H1 (cell line): ENCODE measurements around the gene RUNX1. TPM values are rescaled to one million over a fixed set of nuclear protein-coding genes. Genes with fewer than 3 reads are reported as not detected.

Experiments used
- CTCF ChIA-PET: fragments of 300-600 bp; sonication (Branson Sonifier 250); formaldehyde crosslinking; loops from one replicate; lab custom pipeline; 2021; ENCODE audit not compliant: partially characterized antibody; lab: Charles Lee
- POLR2A ChIA-PET: fragments of 300-600 bp; sonication (Branson Sonifier 250); formaldehyde crosslinking; loops from one replicate; lab custom pipeline; 2021; ENCODE audit warnings: inconsistent platforms; ENCODE audit not compliant: partially characterized antibody; lab: Charles Lee
- DNase-seq, 2 experiments: peaks; one replicate each; pipeline versions ENCODE4 v3.0.0 to v3.0.0-alpha.2; 2010 to 2022; ENCODE audit warnings: low spot score in 2 of 2, low read depth in 1 of 2, mixed read lengths in 1 of 2
- FAIRE-seq: peaks from 2 replicates; lab custom pipeline; 2011; peaks lifted over from hg19 to GRCh38; lab: Jason Lieb, UNC
- H2AFZ ChIP-seq: 2 replicates; pipeline ENCODE4 v1.8.1; 2012; ENCODE audit warnings: low read length, inconsistent platforms
- H2AK5ac ChIP-seq: 2 replicates; pipeline ENCODE4 v1.6.1; 2013; ENCODE audit warnings: low read depth, low read length
- H2BK120ac ChIP-seq: replicated peaks from 2 replicates; pipeline ENCODE3; 2013; ENCODE audit warnings: low read depth, low read length, inconsistent platforms
- H2BK12ac ChIP-seq: 2 replicates; pipeline ENCODE4 v1.6.1; 2013; ENCODE audit warnings: low read depth, low read length
- H2BK15ac ChIP-seq: 2 replicates; pipeline ENCODE4 v1.6.1; 2013; ENCODE audit warnings: low read length
- H2BK20ac ChIP-seq: 2 replicates; pipeline ENCODE4 v1.6.1; 2013; ENCODE audit warnings: low read length
- H2BK5ac ChIP-seq: 2 replicates; pipeline ENCODE4 v1.6.1; 2013; ENCODE audit warnings: low read depth, low read length
- H3K14ac ChIP-seq: 2 replicates; pipeline ENCODE4 v1.6.1; 2013; ENCODE audit warnings: inconsistent platforms; ENCODE audit not compliant: insufficient read length
- H3K18ac ChIP-seq: 2 replicates; pipeline ENCODE4 v1.6.1; 2013; ENCODE audit warnings: low read length; ENCODE audit errors: extremely low read depth
- H3K23ac ChIP-seq: 2 replicates; pipeline ENCODE4 v1.6.1; 2013; ENCODE audit warnings: inconsistent platforms; ENCODE audit not compliant: insufficient read length
- H3K23me2 ChIP-seq: 2 replicates; pipeline ENCODE4 v1.6.1; 2013; ENCODE audit warnings: low read depth, low read length
- H3K27ac ChIP-seq: 2 replicates; pipeline ENCODE4 v1.6.1; 2011; ENCODE audit warnings: low read depth, low read length, inconsistent platforms
- H3K27me3 ChIP-seq, 4 experiments: replicated peaks in 1 of 4; 1 replicate in 1 of 4; 2 replicates in 3 of 4; pipeline versions ENCODE4 v1.6.1 to v1.8.1; 2011 to 2013; ENCODE audit warnings: low read length in 3 of 4, mild to moderate bottlenecking in 3 of 4, inconsistent platforms in 2 of 4, mixed read lengths in 2 of 4, moderate library complexity in 1 of 4; ENCODE audit not compliant: control insufficient read depth in 3 of 4, insufficient read depth in 3 of 4; ENCODE audit errors: extremely low read depth in 1 of 4
- H3K36me3 ChIP-seq, 4 experiments: 2 replicates each; pipeline versions ENCODE4 v1.6.1 to v1.8.1; 2011 to 2013; ENCODE audit warnings: mild to moderate bottlenecking in 4 of 4, low read length in 3 of 4, moderate library complexity in 2 of 4, control low read depth in 1 of 4, inconsistent platforms in 1 of 4; ENCODE audit not compliant: insufficient read depth in 4 of 4, control insufficient read depth in 2 of 4
- H3K4ac ChIP-seq: replicated peaks from 2 replicates; pipeline ENCODE3; 2013; ENCODE audit warnings: low read length, low read depth, mixed read lengths, inconsistent platforms; ENCODE audit not compliant: insufficient read length
- H3K4me1 ChIP-seq, 4 experiments: replicated peaks in 1 of 4; 1 replicate in 1 of 4; 2 replicates in 3 of 4; pipeline versions ENCODE4 v1.6.1 to v1.8.1; 2011 to 2013; ENCODE audit warnings: low read length in 3 of 4, inconsistent platforms in 2 of 4, mixed read lengths in 1 of 4; ENCODE audit not compliant: insufficient read depth in 4 of 4, control insufficient read depth in 3 of 4
- H3K4me2 ChIP-seq, 2 experiments: 2 replicates each; pipeline versions ENCODE4 v1.6.1 to v1.8.1; 2011 to 2013; ENCODE audit warnings: low read depth in 2 of 2, low read length in 2 of 2, control low read depth in 1 of 2, inconsistent platforms in 1 of 2, mild to moderate bottlenecking in 1 of 2; ENCODE audit not compliant: insufficient read depth in 1 of 2
- H3K4me3 ChIP-seq, 4 experiments: fragments of 200-600, 300-600 bp in 1 of 4; sonication (generic), shearing (Covaris generic), sonication (Bioruptor Twin) in 1 of 4; 2 replicates each; pipeline versions ENCODE4 v1.5.1 to v1.8.1; 2011 to 2016; ENCODE audit warnings: low read length in 4 of 4, low read depth in 3 of 4, control low read depth in 2 of 4, inconsistent platforms in 2 of 4, mild to moderate bottlenecking in 2 of 4, mixed read lengths in 1 of 4, moderate library complexity in 1 of 4; ENCODE audit not compliant: insufficient read depth in 2 of 4; ENCODE audit errors: extremely low read depth in 1 of 4
- H3K56ac ChIP-seq: replicated peaks from 2 replicates; pipeline ENCODE3; 2013; ENCODE audit warnings: low read depth, mild to moderate bottlenecking, mixed read lengths, low read length, inconsistent platforms; ENCODE audit not compliant: insufficient read length
- H3K79me1 ChIP-seq: 2 replicates; pipeline ENCODE4 v1.6.1; 2013; ENCODE audit warnings: low read depth, low read length, control low read depth
- H3K79me2 ChIP-seq, 2 experiments: 2 replicates each; pipeline versions ENCODE4 v1.6.1 to v1.8.1; 2012 to 2013; ENCODE audit warnings: low read length in 2 of 2, mild to moderate bottlenecking in 2 of 2, inconsistent platforms in 1 of 2; ENCODE audit not compliant: insufficient read depth in 2 of 2, control insufficient read depth in 1 of 2
- H3K9ac ChIP-seq, 4 experiments: replicated peaks in 1 of 4; 1 replicate in 1 of 4; 2 replicates in 3 of 4; pipeline versions ENCODE4 v1.6.1 to v1.8.1; 2011 to 2013; ENCODE audit warnings: low read depth in 3 of 4, low read length in 3 of 4, control low read depth in 2 of 4, mild to moderate bottlenecking in 2 of 4, moderate library complexity in 2 of 4, inconsistent platforms in 1 of 4; ENCODE audit errors: extremely low read depth in 1 of 4
- H3K9me3 ChIP-seq, 2 experiments: 2 replicates each; pipeline versions ENCODE4 v1.6.1 to v1.8.1; 2012 to 2013; ENCODE audit warnings: mild to moderate bottlenecking in 2 of 2, moderate library complexity in 2 of 2, control low read depth in 1 of 2, inconsistent platforms in 1 of 2, low read depth in 1 of 2, low read length in 1 of 2, mixed read lengths in 1 of 2; ENCODE audit not compliant: insufficient read depth in 2 of 2
- H4K20me1 ChIP-seq, 2 experiments: replicated peaks in 1 of 2; 2 replicates each; pipeline versions ENCODE3 to v1.8.1; 2011 to 2013; ENCODE audit warnings: inconsistent platforms in 2 of 2, low read length in 2 of 2, mild to moderate bottlenecking in 1 of 2; ENCODE audit not compliant: insufficient read depth in 2 of 2, control insufficient read depth in 1 of 2
- H4K5ac ChIP-seq: 2 replicates; pipeline ENCODE4 v1.6.1; 2013; ENCODE audit warnings: low read length, low read depth, mixed read lengths, inconsistent platforms; ENCODE audit not compliant: insufficient read length
- H4K8ac ChIP-seq: 2 replicates; pipeline ENCODE4 v1.8.0; 2013; ENCODE audit warnings: mild to moderate bottlenecking, moderate library complexity, low read length, inconsistent platforms; ENCODE audit not compliant: insufficient read depth; ENCODE audit errors: extremely low read depth
- H4K91ac ChIP-seq: replicated peaks from 2 replicates; pipeline ENCODE3; 2013; ENCODE audit warnings: low read length, mixed read lengths, inconsistent platforms; ENCODE audit not compliant: insufficient read length
- ATF3 ChIP-seq: IDR thresholded peaks from 2 replicates; pipeline ENCODE4 v1.6.1; 2011; ENCODE audit warnings: low read depth, mild to moderate bottlenecking, low read length; ENCODE audit not compliant: insufficient read depth
- BRCA1 ChIP-seq: IDR thresholded peaks from 2 replicates; pipeline ENCODE4 v1.6.1; 2012; ENCODE audit warnings: low read depth, low read length, improper control_type of control experiment
- CBX5 ChIP-seq: fragments of 300-800, 300-1000 bp; sonication (generic); IDR thresholded peaks from 2 replicates; pipeline ENCODE4 v1.7.1; 2016; ENCODE audit warnings: antibody characterized with exemption, low read length, low read depth
- CHD1 ChIP-seq: IDR thresholded peaks from 2 replicates; pipeline ENCODE4 v1.6.1; 2012; ENCODE audit warnings: low read depth, low read length, improper control_type of control experiment
- CREB1 ChIP-seq: IDR thresholded peaks from 2 replicates; pipeline ENCODE4 v1.6.1; 2012; ENCODE audit warnings: inconsistent platforms
- EGR1 ChIP-seq: IDR thresholded peaks from 2 replicates; pipeline ENCODE4 v1.6.1; 2011; ENCODE audit warnings: low read depth, low read length, borderline replicate concordance
- GTF2F1 ChIP-seq: IDR thresholded peaks from 2 replicates; pipeline ENCODE4 v1.6.1; 2012; ENCODE audit warnings: low read depth, low read length, improper control_type of control experiment, borderline replicate concordance
- HDAC6 ChIP-seq: IDR thresholded peaks from one replicate; pipeline ENCODE4 v1.7.1; 2012; ENCODE audit warnings: low read depth, mild to moderate bottlenecking, inconsistent platforms, low read length, moderate library complexity
- MAFK ChIP-seq: IDR thresholded peaks from 2 replicates; pipeline ENCODE4 v1.6.1; 2012; ENCODE audit warnings: low read depth, mild to moderate bottlenecking, improper control_type of control experiment, low read length
- MAX ChIP-seq: IDR thresholded peaks from 2 replicates; pipeline ENCODE4 v1.6.1; 2012; ENCODE audit warnings: inconsistent platforms
- NANOG ChIP-seq: IDR thresholded peaks from 2 replicates; pipeline ENCODE4 v1.6.1; 2011; ENCODE audit warnings: low read length, low read depth, mild to moderate bottlenecking, inconsistent platforms; ENCODE audit not compliant: insufficient read depth, poor library complexity, severe bottlenecking
- POLR2A ChIP-seq, 2 experiments: IDR thresholded peaks; 1 replicate in 1 of 2; 2 replicates in 1 of 2; pipeline ENCODE4 v1.6.1; 2011; ENCODE audit warnings: low read depth in 2 of 2, low read length in 2 of 2, mild to moderate bottlenecking in 2 of 2; ENCODE audit errors: control extremely low read depth in 1 of 2
- RFX5 ChIP-seq: IDR thresholded peaks from 2 replicates; pipeline ENCODE4 v1.6.1; 2011; ENCODE audit warnings: low read depth, low read length, improper control_type of control experiment, borderline replicate concordance
- SIN3A ChIP-seq, 2 experiments: IDR thresholded peaks in 1 of 2; conservative IDR thresholded peaks in 1 of 2; 2 replicates each; pipeline ENCODE4 v1.6.1; 2011 to 2012; ENCODE audit warnings: low read length in 2 of 2, improper control_type of control experiment in 1 of 2, low read depth in 1 of 2, mild to moderate bottlenecking in 1 of 2
- TAF1 ChIP-seq: IDR thresholded peaks from 2 replicates; pipeline ENCODE4 v1.6.1; 2011; ENCODE audit warnings: mild to moderate bottlenecking, low read depth, low read length
- WGBS, 2 experiments: shearing (Covaris generic) in 1 of 2; methylation state at CpG; one replicate each; pipeline versions ENCODE4 v1.1.6 to v1.1.7; 2013 to 2015; ENCODE audit warnings: low lambda C conversion rate in 2 of 2, mixed read lengths in 2 of 2, inconsistent platforms in 1 of 2, low coverage in 1 of 2, missing lambda C conversion rate in 1 of 2; ENCODE audit not compliant: insufficient replicate concordance in 2 of 2, insufficient coverage in 1 of 2, insufficient read length in 1 of 2; ENCODE audit errors: extremely low coverage in 1 of 2, missing lambda C conversion rate in 1 of 2; 5-methylcytosine and 5-hydroxymethylcytosine counted together
- polyA plus RNA-seq, 7 experiments: library from polyadenylated mRNA; depleted of rRNA in 3 of 7; stranded (reverse) in 5 of 7; unstranded in 2 of 7; fragments of >200 nt in 5 of 7; fragments of 200-250 nt in 2 of 7; gene quantifications; 1 replicate in 5 of 7; 2 replicates in 1 of 7; 4 replicates in 1 of 7; pipeline versions ENCODE4 v1.2.1 to v1.2.3, GENCODE V29; 2011 to 2013; ENCODE audit warnings: missing spikeins in 2 of 7, mixed read lengths in 2 of 7
- total RNA-seq: library from RNA; stranded (reverse); fragmentation: NEBNext Ultra II Directional; extraction: Animal tissue kit (Norgen Biotek cat#: 25700); gene quantifications from 2 replicates; pipeline ENCODE4 v1.2.1, GENCODE V29; 2021

RUNX1 gene
- total and polyA plus RNA-seq, 2 of the 8 experiments (the other 6 are each of a cell fraction or from before 2014, with no cell fraction given), result 0.20 to 0.60 TPM

GRCh38 chr21:35083246-35083645 is 34.1 kb upstream of the RUNX1 start:
- CTCF ChIA-PET, result no interaction called here
- 87 to 100% methylated on average over 1 to 3 of the region's 3 CpGs for WGBS, 2 experiments
- no peak for FAIRE-seq
- no peak for TF ChIP-seq SIN3A (conservative IDR thresholded peaks at IDR 0.05 in 1 of 2, IDR thresholded peaks at IDR 0.05 in 1 of 2; ENCODE audit: low read depth in 1 of 2, low read length in 2 of 2)
- no peak for TF ChIP-seq BRCA1
- no peak for TF ChIP-seq RFX5
- no peak for TF ChIP-seq CBX5
- no peak for TF ChIP-seq EGR1
- no peak for TF ChIP-seq CHD1
- no peak for TF ChIP-seq ATF3
- no peak for TF ChIP-seq NANOG
- no peak for TF ChIP-seq GTF2F1
- no peak for TF ChIP-seq MAX
- TF ChIP-seq POLR2A (IDR thresholded peaks at IDR 0.05; ENCODE audit: control extremely low read depth in 1 of 2, low read depth in 2 of 2, low read length in 2 of 2), result no peak
- no peak for TF ChIP-seq TAF1
- no peak for TF ChIP-seq MAFK
- TF ChIP-seq HDAC6, result no peak
- TF ChIP-seq CREB1, result no peak

More at GRCh38 chr21:35083246-35083645, 34.1 kb upstream of the RUNX1 start:
- Histone ChIP-seq H2BK20ac (no peak overlapping the region), H3K4me3 (no peak overlapping the region), H3K23ac (no peak overlapping the region), H3K9ac (no peak overlapping the region), H3K4me1 (no peaks in the 10 kb centered on the region), H4K8ac (no peak overlapping the region), H4K20me1 (no peaks in the 10 kb centered on the region), H3K9me3 (peaks cover 0 to 5% of the 10 kb centered on the region in 2 experiments; a peak in 1 of 4 replicates), H2BK12ac (no peak overlapping the region), H2BK120ac (no peak overlapping the region), H4K5ac (no peak overlapping the region), H3K56ac (no peak overlapping the region), H3K23me2 (no peaks in the 10 kb centered on the region), H3K36me3 (no peaks in the 10 kb centered on the region), H3K79me1 (no peaks in the 10 kb centered on the region), H3K18ac (no peak overlapping the region), H2BK15ac (no peak overlapping the region), H2BK5ac (no peak overlapping the region), H3K4ac (no peak overlapping the region), H3K14ac (no peak overlapping the region), H3K27ac (no peak overlapping the region), H4K91ac (no peak overlapping the region), H2AFZ (no peak overlapping the region), H3K27me3 (no peaks in the 10 kb centered on the region), H2AK5ac (no peak overlapping the region), H3K79me2 (no peaks in the 10 kb centered on the region), H3K4me2 (no peak overlapping the region)
- no peak for DNase-seq
- POLR2A ChIA-PET, result no interaction called here
